GM23338 (cell line): ENCODE results near the gene ZBTB9. TPM values are rescaled to one million over a fixed set of nuclear protein-coding genes. Genes with fewer than 3 reads are reported as not detected.

Source experiments
- ATAC-seq: fragments of 200-7000 bp; cut with Tn5 transposase; 3 replicates; pipeline ENCODE4 v1.9.1; 2020
- DNase-seq: peaks from one replicate; pipeline ENCODE4 v3.0.0-alpha.2; 2015; ENCODE audit warnings: low spot score
- H2AFZ ChIP-seq: fragments of 200-600 bp; sonication (generic); 2 replicates; pipeline ENCODE4 v1.8.0; 2016; ENCODE audit warnings: antibody characterized with exemption, mild to moderate bottlenecking, moderate library complexity
- H3F3A ChIP-seq: fragments of 200-600 bp; sonication (generic); replicated peaks from 2 replicates; pipeline ENCODE4 v1.8.0; 2017; ENCODE audit warnings: antibody characterized with exemption, mixed run types, low read depth
- H3K27ac ChIP-seq: fragments of 200-600 bp; sonication (generic); 2 replicates; pipeline ENCODE4 v1.6.1; 2016; ENCODE audit warnings: low read depth
- H3K27me3 ChIP-seq: fragments of 200-600 bp; sonication (generic); 2 replicates; pipeline ENCODE4 v1.8.0; 2016; ENCODE audit warnings: mild to moderate bottlenecking, mixed run types, moderate library complexity; ENCODE audit not compliant: insufficient read depth
- H3K36me3 ChIP-seq: fragments of 200-600 bp; sonication (generic); 2 replicates; pipeline ENCODE4 v1.8.0; 2016; ENCODE audit warnings: mild to moderate bottlenecking; ENCODE audit not compliant: insufficient read depth
- H3K4me1 ChIP-seq: fragments of 200-600 bp; sonication (generic); 2 replicates; pipeline ENCODE4 v1.8.0; 2016; ENCODE audit warnings: mild to moderate bottlenecking, moderate library complexity; ENCODE audit not compliant: insufficient read depth
- H3K4me2 ChIP-seq: fragments of 200-600 bp; sonication (generic); 2 replicates; pipeline ENCODE4 v1.7.1; 2017; ENCODE audit warnings: mixed run types
- H3K4me3 ChIP-seq: fragments of 200-600 bp; sonication (generic); 2 replicates; pipeline ENCODE4 v1.6.1; 2016; ENCODE audit warnings: mixed run types
- H3K79me2 ChIP-seq: fragments of 200-600 bp; sonication (generic); replicated peaks from 2 replicates; pipeline ENCODE4 v1.8.0; 2017; ENCODE audit warnings: mild to moderate bottlenecking; ENCODE audit not compliant: insufficient read depth
- H3K9me2 ChIP-seq: fragments of 200-600 bp; sonication (generic); 2 replicates; pipeline ENCODE4 v1.8.0; 2017; ENCODE audit not compliant: insufficient read depth
- H4K20me1 ChIP-seq: fragments of 200-600 bp; sonication (generic); replicated peaks from 2 replicates; pipeline ENCODE4 v1.8.0; 2017; ENCODE audit warnings: mild to moderate bottlenecking; ENCODE audit not compliant: insufficient read depth
- H3K27ac Mint-ChIP-seq: 2 replicates; pipeline ENCODE4 v1.8.0; 2020; ENCODE audit warnings: inconsistent platforms, mild to moderate bottlenecking, moderate library complexity, mixed read lengths
- H3K27me3 Mint-ChIP-seq: 3 replicates; pipeline ENCODE4 v1.8.0; 2022; ENCODE audit warnings: low read depth, mild to moderate bottlenecking, moderate library complexity, mixed read lengths, inconsistent platforms; ENCODE audit not compliant: insufficient read depth, poor library complexity
- H3K36me3 Mint-ChIP-seq: 3 replicates; pipeline ENCODE4 v1.8.0; 2021; ENCODE audit warnings: low read depth, mild to moderate bottlenecking, inconsistent platforms, moderate library complexity, mixed read lengths
- H3K4me1 Mint-ChIP-seq: 3 replicates; pipeline ENCODE4 v1.8.0; 2020; ENCODE audit warnings: mild to moderate bottlenecking, inconsistent platforms, mixed read lengths
- H3K4me3 Mint-ChIP-seq: 3 replicates; pipeline ENCODE4 v1.8.0; 2021; ENCODE audit warnings: moderate library complexity, mild to moderate bottlenecking, inconsistent platforms, mixed read lengths
- H3K9me3 Mint-ChIP-seq: 3 replicates; pipeline ENCODE4 v1.8.0; 2020; ENCODE audit warnings: moderate library complexity, mild to moderate bottlenecking, inconsistent platforms, mixed read lengths
- CREB1 ChIP-seq: fragments of 250-450 bp; sonication (Bioruptor Pico); IDR thresholded peaks from 2 replicates; pipeline ENCODE4 v1.5.0; 2020; ENCODE audit warnings: low read depth, mild to moderate bottlenecking, moderate library complexity
- CTCF ChIP-seq, 2 experiments: fragments of 200-600 bp in 1 of 2; sonication (generic) in 1 of 2; conservative IDR thresholded peaks; 2 replicates each; pipeline versions ENCODE4 v1.5.1 to v1.6.1; 2016 to 2017; ENCODE audit warnings: antibody characterized with exemption in 2 of 2, low read depth in 2 of 2, mild to moderate bottlenecking in 2 of 2, moderate library complexity in 1 of 2
- ETS1 ChIP-seq: IDR thresholded peaks from 2 replicates; pipeline ENCODE4 v1.6.1; 2016; ENCODE audit warnings: antibody characterized with exemption
- EZH2 ChIP-seq: fragments of 200-600 bp; sonication (generic); IDR thresholded peaks from one replicate; pipeline ENCODE4 v1.8.0; 2017; ENCODE audit warnings: antibody characterized with exemption, mild to moderate bottlenecking, low read depth; ENCODE audit not compliant: unreplicated experiment
- EZH2phosphoT487 ChIP-seq: fragments of 200-600 bp; sonication (generic); IDR thresholded peaks from one replicate; pipeline ENCODE4 v1.8.1; 2018; ENCODE audit warnings: antibody characterized with exemption; ENCODE audit not compliant: unreplicated experiment
- JUNB ChIP-seq: IDR thresholded peaks from one replicate; pipeline ENCODE4 v1.6.1; 2016; ENCODE audit warnings: antibody characterized with exemption; ENCODE audit not compliant: unreplicated experiment
- NANOG ChIP-seq: IDR thresholded peaks from 2 replicates; pipeline ENCODE4 v1.6.1; 2016; ENCODE audit warnings: antibody characterized with exemption, borderline replicate concordance
- POLR2AphosphoS5 ChIP-seq: IDR thresholded peaks from 2 replicates; pipeline ENCODE4 v1.6.1; 2016; ENCODE audit warnings: antibody characterized with exemption, low read depth
- REST ChIP-seq: IDR thresholded peaks from one replicate; pipeline ENCODE4 v1.6.1; 2018; ENCODE audit warnings: antibody characterized with exemption; ENCODE audit not compliant: unreplicated experiment
- STAT1 ChIP-seq: IDR thresholded peaks from one replicate; pipeline ENCODE4 v1.6.1; 2016; ENCODE audit warnings: antibody characterized with exemption; ENCODE audit not compliant: unreplicated experiment
- ZNF114 ChIP-seq: fragments of 250-450 bp; sonication (Bioruptor Pico); IDR thresholded peaks from 2 replicates; pipeline ENCODE4 v1.5.0; 2020; ENCODE audit warnings: mild to moderate bottlenecking, moderate library complexity
- ZNF462 ChIP-seq: fragments of 250-450 bp; sonication (Bioruptor Pico); IDR thresholded peaks from 2 replicates; pipeline ENCODE4 v1.5.0; 2020; ENCODE audit warnings: mild to moderate bottlenecking, moderate library complexity
- polyA plus RNA-seq: library from polyadenylated mRNA; unstranded; fragments of >200 nt; fragmentation: Nextera tagmentation; extraction: Ambion mirVana; gene quantifications from 2 replicates; pipeline ENCODE4 v1.2.1, GENCODE V29; 2016
- total RNA-seq: library from RNA; depleted of rRNA; stranded (reverse); fragments of >200 nt; shearing (Covaris generic); gene quantifications from 2 replicates; pipeline ENCODE4 v1.2.3, GENCODE V29; 2014

ZBTB9 gene
- total and polyA plus RNA-seq, 2 experiments from 2014 or later: 13.5 to 17.9 TPM

GRCh38 chr6:33469661-33470060 is 15.3 kb downstream of the ZBTB9 start (continued):
- TF ChIP-seq ZNF462 (CRISPR knock-in tag) (no peak), CREB1 (no peak), CTCF (conservative IDR thresholded peaks at IDR 0.05; ENCODE audit: low read depth in 2 of 2) (no peak)

GRCh38 chr6:33477864-33478263 is 23.5 kb downstream of the ZBTB9 start:
- no peak for TF ChIP-seq JUNB
- TF ChIP-seq ZNF114 (CRISPR knock-in tag): no peak
- TF ChIP-seq NANOG: no peak
- TF ChIP-seq REST: no peak
- TF ChIP-seq ETS1: no peak
- no peak for TF ChIP-seq POLR2AphosphoS5
- no peak for TF ChIP-seq EZH2
- TF ChIP-seq EZH2phosphoT487: no peak
- no peak for TF ChIP-seq STAT1
- Mint-ChIP-seq H3K36me3 (no peaks in the 10 kb centered on the region), H3K27ac (no peak overlapping the region), H3K27me3 (peaks cover 7% of the 10 kb centered on the region), H3K4me1 (no peaks in the 10 kb centered on the region), H3K9me3 (no peaks in the 10 kb centered on the region), H3K4me3 (no peak overlapping the region)
- H2AFZ ChIP-seq: no peak overlapping the region
- H3K9me2 ChIP-seq: no peaks in the 10 kb centered on the region
- ATAC-seq (no peak), DNase-seq (no peak)
- no peaks in the 10 kb centered on the region for H4K20me1 ChIP-seq
- no peaks in the 10 kb centered on the region for H3K4me1 ChIP-seq
- no peaks in the 10 kb centered on the region for H3K79me2 ChIP-seq
- H3F3A ChIP-seq: no peaks in the 10 kb centered on the region
- H3K27ac ChIP-seq: no peak overlapping the region
- no peak overlapping the region for H3K4me3 ChIP-seq
- H3K4me2 ChIP-seq: no peak overlapping the region
- H3K36me3 ChIP-seq: no peaks in the 10 kb centered on the region
- no peaks in the 10 kb centered on the region for H3K27me3 ChIP-seq
